ENCODE measurements around the gene FAM83G.

DNA sequence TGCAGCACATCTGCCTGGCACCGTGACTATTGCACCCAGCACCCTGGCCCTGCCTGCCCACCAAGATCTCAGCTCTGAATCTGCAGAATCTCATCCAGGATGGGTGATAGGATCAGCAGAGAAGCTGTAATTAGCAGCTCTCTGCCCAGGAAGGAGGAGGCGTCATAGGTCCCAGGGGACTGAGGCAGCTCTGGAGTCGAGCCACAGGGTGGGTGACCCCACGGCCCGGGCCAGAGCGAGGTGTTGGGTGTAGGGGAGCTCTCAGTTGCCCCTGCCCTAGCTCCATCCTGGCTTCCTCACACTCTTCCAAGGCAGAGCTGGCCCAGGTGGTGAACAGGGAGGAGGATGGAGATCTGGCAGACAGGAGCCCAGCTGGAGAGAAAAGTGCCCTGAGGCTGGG lies 18.2 kb upstream of the FAM83G start:
- TF ChIP-seq, protein P1, sequence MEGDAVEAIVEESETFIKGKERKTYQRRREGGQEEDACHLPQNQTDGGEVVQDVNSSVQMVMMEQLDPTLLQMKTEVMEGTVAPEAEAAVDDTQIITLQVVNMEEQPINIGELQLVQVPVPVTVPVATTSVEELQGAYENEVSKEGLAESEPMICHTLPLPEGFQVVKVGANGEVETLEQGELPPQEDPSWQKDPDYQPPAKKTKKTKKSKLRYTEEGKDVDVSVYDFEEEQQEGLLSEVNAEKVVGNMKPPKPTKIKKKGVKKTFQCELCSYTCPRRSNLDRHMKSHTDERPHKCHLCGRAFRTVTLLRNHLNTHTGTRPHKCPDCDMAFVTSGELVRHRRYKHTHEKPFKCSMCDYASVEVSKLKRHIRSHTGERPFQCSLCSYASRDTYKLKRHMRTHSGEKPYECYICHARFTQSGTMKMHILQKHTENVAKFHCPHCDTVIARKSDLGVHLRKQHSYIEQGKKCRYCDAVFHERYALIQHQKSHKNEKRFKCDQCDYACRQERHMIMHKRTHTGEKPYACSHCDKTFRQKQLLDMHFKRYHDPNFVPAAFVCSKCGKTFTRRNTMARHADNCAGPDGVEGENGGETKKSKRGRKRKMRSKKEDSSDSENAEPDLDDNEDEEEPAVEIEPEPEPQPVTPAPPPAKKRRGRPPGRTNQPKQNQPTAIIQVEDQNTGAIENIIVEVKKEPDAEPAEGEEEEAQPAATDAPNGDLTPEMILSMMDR (IDR thresholded peaks at IDR 0.05): no peak
- TF ChIP-seq POLR2A (IDR thresholded peaks at IDR 0.05): no peak
